GM13976 (cell line): ENCODE data around the gene MUC3A.
"Not testable (repeated sequence)": the region's sequence is repeated elsewhere in the genome, so short reads cannot be mapped to it uniquely, and the experiment has no call there.

Experiments used
- DNase-seq: peaks from one replicate; pipeline ENCODE4 v3.0.0; 2012; ENCODE audit warnings: low spot score
- in situ Hi-C: fragments of 300-500 bp; cut with MboI; formaldehyde crosslinking; loops from one replicate; pipeline ENCODE4 v1.12.0; 2022; ENCODE audit warnings: low sequenced_read_pairs, mixed read lengths, inconsistent platforms; ENCODE audit not compliant: unreplicated experiment
- TF ChIP-seq, protein P1 (sequence below): IDR thresholded peaks from 2 replicates; pipeline ENCODE4 v1.5.1; 2012; ENCODE audit warnings: borderline replicate concordance, mild to moderate bottlenecking; ENCODE audit not compliant: insufficient read depth; ENCODE audit errors: extremely low read depth, missing control alignments, control extremely low read depth

The MUC3A gene, protein sequence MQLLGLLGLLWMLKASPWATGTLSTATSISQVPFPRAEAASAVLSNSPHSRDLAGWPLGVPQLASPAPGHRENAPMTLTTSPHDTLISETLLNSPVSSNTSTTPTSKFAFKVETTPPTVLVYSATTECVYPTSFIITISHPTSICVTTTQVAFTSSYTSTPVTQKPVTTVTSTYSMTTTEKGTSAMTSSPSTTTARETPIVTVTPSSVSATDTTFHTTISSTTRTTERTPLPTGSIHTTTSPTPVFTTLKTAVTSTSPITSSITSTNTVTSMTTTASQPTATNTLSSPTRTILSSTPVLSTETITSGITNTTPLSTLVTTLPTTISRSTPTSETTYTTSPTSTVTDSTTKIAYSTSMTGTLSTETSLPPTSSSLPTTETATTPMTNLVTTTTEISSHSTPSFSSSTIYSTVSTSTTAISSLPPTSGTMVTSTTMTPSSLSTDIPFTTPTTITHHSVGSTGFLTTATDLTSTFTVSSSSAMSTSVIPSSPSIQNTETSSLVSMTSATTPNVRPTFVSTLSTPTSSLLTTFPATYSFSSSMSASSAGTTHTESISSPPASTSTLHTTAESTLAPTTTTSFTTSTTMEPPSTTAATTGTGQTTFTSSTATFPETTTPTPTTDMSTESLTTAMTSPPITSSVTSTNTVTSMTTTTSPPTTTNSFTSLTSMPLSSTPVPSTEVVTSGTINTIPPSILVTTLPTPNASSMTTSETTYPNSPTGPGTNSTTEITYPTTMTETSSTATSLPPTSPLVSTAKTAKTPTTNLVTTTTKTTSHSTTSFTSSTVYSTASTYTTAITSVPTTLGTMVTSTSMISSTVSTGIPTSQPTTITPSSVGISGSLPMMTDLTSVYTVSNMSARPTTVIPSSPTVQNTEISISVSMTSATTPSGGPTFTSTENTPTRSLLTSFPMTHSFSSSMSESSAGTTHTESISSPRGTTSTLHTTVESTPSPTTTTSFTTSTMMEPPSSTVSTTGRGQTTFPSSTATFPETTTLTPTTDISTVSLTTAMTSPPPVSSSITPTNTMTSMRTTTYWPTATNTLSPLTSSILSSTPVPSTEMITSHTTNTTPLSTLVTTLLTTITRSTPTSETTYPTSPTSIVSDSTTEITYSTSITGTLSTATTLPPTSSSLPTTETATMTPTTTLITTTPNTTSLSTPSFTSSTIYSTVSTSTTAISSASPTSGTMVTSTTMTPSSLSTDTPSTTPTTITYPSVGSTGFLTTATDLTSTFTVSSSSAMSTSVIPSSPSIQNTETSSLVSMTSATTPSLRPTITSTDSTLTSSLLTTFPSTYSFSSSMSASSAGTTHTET (N-terminal part only)

DNA sequence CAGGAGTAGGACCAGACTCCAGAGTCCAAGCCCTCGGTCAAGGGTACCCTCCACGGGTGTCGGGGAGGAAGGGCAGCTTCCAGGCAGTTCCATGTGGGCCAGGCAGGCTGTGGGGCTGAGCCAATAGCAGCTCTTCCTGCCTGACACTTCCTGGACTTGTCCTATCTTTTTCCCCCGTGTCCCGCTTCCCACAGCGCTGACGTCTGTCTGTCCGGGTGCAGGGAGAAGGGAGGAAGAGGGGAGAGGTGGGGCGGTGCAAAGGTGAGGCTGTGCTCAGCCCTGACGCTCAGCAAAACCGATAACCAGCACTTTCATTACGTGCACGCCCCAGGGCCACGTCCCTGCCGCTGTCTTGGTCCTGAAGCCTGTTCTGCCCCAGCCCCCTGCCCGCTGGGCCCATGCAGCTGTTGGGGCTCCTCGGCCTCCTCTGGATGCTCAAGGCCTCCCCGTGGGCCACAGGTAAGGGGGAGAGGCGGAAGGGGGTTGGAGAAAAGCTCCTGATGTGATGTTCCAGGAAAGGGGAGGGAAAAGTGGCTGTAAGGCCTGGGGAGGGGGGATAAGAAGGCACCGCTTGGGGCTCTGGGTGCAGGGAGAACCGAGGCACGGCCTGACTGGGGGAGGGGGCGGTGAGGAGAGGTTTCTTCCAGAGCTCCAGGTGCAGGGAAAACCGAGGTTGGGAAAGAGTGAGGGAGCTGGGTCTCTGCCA lies at the start of gene MUC3A:
Gene MUC3A (plus strand): TSS at position 308 of the 706 bp plus-strand sequence. CDS start 91 bp downstream, at position 399.
- TF ChIP-seq, protein P1, sequence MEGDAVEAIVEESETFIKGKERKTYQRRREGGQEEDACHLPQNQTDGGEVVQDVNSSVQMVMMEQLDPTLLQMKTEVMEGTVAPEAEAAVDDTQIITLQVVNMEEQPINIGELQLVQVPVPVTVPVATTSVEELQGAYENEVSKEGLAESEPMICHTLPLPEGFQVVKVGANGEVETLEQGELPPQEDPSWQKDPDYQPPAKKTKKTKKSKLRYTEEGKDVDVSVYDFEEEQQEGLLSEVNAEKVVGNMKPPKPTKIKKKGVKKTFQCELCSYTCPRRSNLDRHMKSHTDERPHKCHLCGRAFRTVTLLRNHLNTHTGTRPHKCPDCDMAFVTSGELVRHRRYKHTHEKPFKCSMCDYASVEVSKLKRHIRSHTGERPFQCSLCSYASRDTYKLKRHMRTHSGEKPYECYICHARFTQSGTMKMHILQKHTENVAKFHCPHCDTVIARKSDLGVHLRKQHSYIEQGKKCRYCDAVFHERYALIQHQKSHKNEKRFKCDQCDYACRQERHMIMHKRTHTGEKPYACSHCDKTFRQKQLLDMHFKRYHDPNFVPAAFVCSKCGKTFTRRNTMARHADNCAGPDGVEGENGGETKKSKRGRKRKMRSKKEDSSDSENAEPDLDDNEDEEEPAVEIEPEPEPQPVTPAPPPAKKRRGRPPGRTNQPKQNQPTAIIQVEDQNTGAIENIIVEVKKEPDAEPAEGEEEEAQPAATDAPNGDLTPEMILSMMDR = no peak
- peak; percentile 23 for DNase-seq
- in situ Hi-C loops = no loop called here

GRCh38 chr7:100900978-100901377 lies 48.4 kb upstream of the MUC3A start:
- TF ChIP-seq, protein P1 = no peak
- in situ Hi-C loops = loop anchor here (10.0 kb wide), 1 partner anchor 54 kb away; no protein-coding TSS in a partner anchor

DNA sequence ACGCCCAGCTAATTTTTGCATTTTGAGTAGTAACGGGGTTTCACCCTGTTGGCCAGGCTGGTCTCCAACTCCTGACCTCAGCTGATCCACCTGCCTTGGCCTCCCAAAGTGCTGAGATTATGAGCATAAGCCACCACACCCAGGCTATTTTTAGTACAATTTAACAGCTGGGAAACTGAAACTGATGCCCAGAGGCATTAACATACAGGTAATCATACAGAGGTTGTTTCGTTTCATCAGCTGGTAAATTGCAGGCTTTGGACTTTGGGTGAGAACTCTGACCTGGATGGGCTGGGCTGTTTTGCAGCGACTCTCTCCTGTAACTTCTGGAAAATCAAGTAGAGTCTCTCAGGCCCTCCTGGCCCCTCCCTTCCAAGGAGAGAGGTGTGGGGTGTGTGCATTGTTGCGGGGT lies 47.4 kb upstream of the MUC3A start:
- no peak for DNase-seq
- in situ Hi-C loops = loop anchor here (10.0 kb wide), 1 partner anchor 53 kb away; no protein-coding TSS in a partner anchor
- TF ChIP-seq, protein P1 = no peak

More at GRCh38 chr7:100900978-100901377, 48.4 kb upstream of the MUC3A start:
- DNase-seq = no peak

GRCh38 chr7:100902638-100903037 lies 46.7 kb upstream of the MUC3A start:
- in situ Hi-C loops = loop anchor here (10.0 kb wide), 1 partner anchor 52 kb away; no protein-coding TSS in a partner anchor
- DNase-seq = no peak
- TF ChIP-seq, protein P1 = no peak

GRCh38 chr7:100908512-100908911 lies 40.8 kb upstream of the MUC3A start:
- TF ChIP-seq, protein P1 = no peak
- no peak for DNase-seq
- in situ Hi-C loops = loop anchor here (5.0 to 10.0 kb wide), 2 partner anchors 46 to 149 kb away; no protein-coding TSS in a partner anchor

GRCh38 chr7:100910443-100910842 lies 38.9 kb upstream of the MUC3A start:
- in situ Hi-C loops, DNase-seq: not testable (repeated sequence)
